Duodenal mucosa (tissue), 2 donors: ENCODE data around the gene PPM1N.

Experiments
- H3K27ac ChIP-seq: one replicate; pipeline ENCODE4 v1.7.0; 2013; ENCODE audit warnings: low read depth, low read length
- H3K27me3 ChIP-seq, 2 donors: one replicate each; pipeline ENCODE4 v1.7.0; 2013; ENCODE audit warnings: low read length in 2 of 2, control low read depth in 1 of 2; ENCODE audit not compliant: insufficient read depth in 2 of 2, control insufficient read depth in 1 of 2
- H3K36me3 ChIP-seq, 2 donors: one replicate each; pipeline ENCODE4 v1.7.0; 2013; ENCODE audit warnings: low read length in 2 of 2, control low read depth in 1 of 2; ENCODE audit not compliant: insufficient read depth in 2 of 2, control insufficient read depth in 1 of 2
- H3K4me1 ChIP-seq, 2 donors: one replicate each; pipeline ENCODE4 v1.7.0; 2013; ENCODE audit warnings: low read length in 2 of 2, control low read depth in 1 of 2; ENCODE audit not compliant: insufficient read depth in 2 of 2, control insufficient read depth in 1 of 2
- H3K4me3 ChIP-seq, 2 donors: one replicate each; pipeline ENCODE4 v1.7.0; 2013; ENCODE audit warnings: low read length in 2 of 2, low read depth in 1 of 2
- H3K9ac ChIP-seq, 2 donors: one replicate each; pipeline ENCODE4 v1.7.0; 2013; ENCODE audit warnings: low read length in 2 of 2, low read depth in 1 of 2
- H3K9me3 ChIP-seq, 2 donors: one replicate each; pipeline ENCODE4 v1.7.0; 2013; ENCODE audit warnings: low read length in 2 of 2, control low read depth in 1 of 2; ENCODE audit not compliant: control insufficient read depth in 1 of 2

PPM1N gene

DNA sequence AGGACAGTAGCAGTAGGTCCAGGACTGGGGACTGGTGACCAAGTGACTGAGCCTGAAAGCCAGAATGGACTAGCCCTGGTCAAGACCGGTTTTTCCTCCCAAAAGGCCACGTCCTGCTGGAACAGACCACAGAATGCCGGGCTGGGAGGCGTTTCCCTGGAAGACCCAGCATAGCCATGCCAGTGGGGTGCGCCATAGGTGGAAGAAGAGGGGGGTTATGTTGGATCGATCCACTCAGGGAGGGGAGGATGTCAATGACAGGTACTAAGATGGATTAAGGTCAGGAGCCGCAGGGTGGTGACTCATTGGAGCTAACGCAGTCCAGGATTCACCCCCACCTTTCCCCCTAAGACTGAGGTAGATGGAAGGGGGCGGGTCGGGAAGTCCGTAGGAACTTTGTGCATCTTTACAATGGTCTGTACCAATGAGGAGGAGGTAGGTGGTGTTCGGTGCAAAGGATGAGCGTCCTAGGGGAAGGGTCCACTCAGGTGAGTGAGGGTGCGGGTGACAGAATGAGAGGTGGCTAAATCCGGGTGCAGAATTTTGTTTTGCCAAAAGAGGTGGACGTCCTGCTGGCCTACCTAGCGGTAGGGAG is 30.0 kb downstream of the PPM1N start:
- Histone ChIP-seq H3K9me3 (no peaks in the 10 kb centered on the region), H3K4me1 (peaks cover 8 to 22% of the 10 kb centered on the region in 2 donors), H3K9ac (peak overlapping the region in 1 of 2 donors; percentile 18), H3K27ac (no peak overlapping the region), H3K27me3 (peaks cover 0 to 3% of the 10 kb centered on the region in 2 donors), H3K4me3 (peak overlapping the region; percentile 53 to 66), H3K36me3 (peaks cover 10 to 23% of the 10 kb centered on the region in 2 donors)

DNA sequence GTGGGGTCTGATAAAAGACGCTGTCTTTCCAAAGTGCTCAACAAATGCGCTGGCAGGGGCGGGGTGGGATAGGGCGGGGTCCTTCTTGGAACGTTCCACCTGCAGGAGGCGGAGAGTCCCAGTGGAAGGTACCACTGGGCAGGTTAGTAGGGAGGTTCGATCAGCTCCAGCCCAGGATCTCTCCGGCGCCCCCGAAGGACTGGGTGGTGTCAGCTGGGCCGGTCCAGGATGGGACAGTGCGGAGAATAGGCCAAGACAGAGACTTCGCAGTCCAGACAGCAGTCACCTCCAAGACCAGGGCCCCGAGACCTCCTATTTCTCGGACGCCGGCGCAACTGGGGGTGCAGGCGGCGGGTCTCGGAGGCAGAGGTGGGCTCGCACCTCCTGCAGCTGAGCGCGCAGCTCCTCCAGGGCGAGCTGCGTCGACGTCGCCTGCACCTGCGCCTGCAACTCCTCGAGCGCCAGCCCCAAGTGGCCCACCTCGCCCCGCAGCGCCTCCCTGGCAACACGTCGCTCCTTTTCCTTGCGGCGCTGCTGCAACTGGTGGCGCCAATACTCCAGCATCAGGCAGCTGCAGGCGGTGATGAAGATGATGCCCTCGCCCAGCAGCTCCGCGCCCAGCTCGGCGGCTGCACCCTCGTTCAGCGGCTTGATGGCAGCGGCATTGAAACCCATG is 30.6 kb downstream of the PPM1N start:
- no peaks in the 10 kb centered on the region for H3K9me3 ChIP-seq
- no peak overlapping the region for H3K27ac ChIP-seq
- peaks cover 10 to 19% of the 10 kb centered on the region in 2 donors for H3K36me3 ChIP-seq
- H3K4me1 ChIP-seq = peaks cover 8 to 18% of the 10 kb centered on the region in 2 donors
- peaks cover 0 to 3% of the 10 kb centered on the region in 2 donors for H3K27me3 ChIP-seq
- H3K4me3 ChIP-seq = peak overlapping the region; percentile 53 to 66
- peak overlapping the region in 1 of 2 donors; percentile 57 for H3K9ac ChIP-seq

DNA sequence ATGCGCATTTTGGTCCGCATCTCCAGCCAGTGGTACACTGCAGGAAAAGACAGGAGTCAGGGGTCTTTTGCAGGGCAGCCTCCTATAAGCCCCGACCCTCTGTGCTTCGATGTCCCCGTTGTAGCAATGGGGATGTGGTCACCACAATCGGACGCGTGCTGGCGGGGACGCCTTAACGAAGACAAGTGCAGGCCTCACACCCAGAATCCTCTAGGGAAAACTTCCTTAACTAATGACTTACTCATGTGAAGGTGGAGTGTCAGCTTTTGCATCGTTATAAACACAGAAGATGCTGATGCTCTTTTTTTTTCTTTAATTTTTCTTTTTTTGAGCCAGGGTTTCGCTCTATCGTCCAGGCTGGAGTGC is 31.2 kb downstream of the PPM1N start:
- no peak overlapping the region for H3K27ac ChIP-seq

DNA sequence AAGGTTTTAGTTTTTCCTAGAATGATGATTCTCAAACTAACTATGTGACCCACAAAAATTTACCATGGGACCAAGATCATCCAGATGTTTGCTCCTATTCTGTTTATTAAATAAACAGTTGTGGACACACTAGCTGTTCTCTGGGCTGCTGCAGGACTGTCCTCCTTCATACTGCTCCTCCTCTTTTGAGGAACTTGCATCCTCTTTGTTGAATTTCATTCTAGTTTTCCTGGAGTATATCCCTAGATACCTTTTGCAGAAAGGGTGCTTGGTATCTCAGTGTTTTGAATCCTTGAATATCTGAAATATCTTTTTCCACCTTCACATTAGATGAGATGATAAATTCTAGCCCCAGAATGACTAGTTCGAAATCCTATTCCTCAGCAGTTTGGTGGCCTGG is 33.1 kb downstream of the PPM1N start:
- no peak overlapping the region for H3K27ac ChIP-seq
- no peaks in the 10 kb centered on the region for H3K36me3 ChIP-seq
- peaks cover 0 to 3% of the 10 kb centered on the region in 2 donors for H3K27me3 ChIP-seq
- no peak overlapping the region for H3K4me3 ChIP-seq
- H3K9ac ChIP-seq = no peak overlapping the region
- H3K4me1 ChIP-seq = peaks cover 8 to 18% of the 10 kb centered on the region in 2 donors
- no peaks in the 10 kb centered on the region for H3K9me3 ChIP-seq

More for the DNA sequence above, 31.2 kb downstream of the PPM1N start:
- H3K9ac ChIP-seq = no peak overlapping the region
- H3K27me3 ChIP-seq = peaks cover 0 to 3% of the 10 kb centered on the region in 2 donors
- no peaks in the 10 kb centered on the region for H3K9me3 ChIP-seq
- peaks cover 10 to 18% of the 10 kb centered on the region in 2 donors for H3K36me3 ChIP-seq
- peaks cover 8 to 18% of the 10 kb centered on the region in 2 donors for H3K4me1 ChIP-seq
- peak overlapping the region; percentile 53 to 66 for H3K4me3 ChIP-seq

DNA sequence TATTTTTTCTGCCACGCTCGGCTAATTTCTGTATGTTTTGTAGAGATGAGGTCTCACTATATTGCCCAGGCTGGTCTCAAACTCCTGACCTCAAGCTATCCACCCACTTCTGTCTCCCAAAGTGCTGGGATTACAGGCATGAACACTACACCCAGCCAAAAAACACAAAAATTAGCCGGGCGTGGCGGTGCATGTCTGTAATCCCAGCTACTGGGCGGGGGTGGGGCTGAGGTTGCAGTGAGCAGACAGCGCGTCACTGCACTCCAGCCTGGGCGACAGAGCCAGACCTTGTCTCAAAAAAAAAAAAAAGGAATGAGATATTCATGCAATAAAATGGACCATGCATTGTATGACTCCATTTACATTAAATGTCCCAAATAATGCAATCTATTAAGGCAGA is 41.2 kb downstream of the PPM1N start:
- Histone ChIP-seq H3K36me3 (no peaks in the 10 kb centered on the region), H3K4me1 (no peaks in the 10 kb centered on the region)

DNA sequence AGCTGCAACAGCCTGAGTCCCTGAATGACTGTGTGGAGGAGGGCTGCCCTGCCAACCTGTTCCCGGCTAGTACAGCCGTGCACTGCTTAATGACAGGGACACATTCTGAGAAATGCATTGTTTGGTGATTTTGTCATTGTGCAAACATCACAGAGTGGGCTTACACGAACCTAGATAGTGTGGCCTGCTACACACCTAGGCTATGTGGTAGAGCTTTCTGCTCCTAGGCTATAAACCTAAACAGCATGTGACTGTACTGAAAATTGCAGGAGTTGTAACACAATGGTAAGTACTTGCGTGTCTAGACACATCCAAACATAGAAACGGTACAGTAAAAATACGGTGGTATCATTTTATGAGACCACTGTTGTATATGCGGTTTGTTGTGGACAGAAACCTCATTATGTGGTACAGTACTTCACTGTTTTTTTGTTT is 44.0 kb downstream of the PPM1N start:
- Histone ChIP-seq H3K4me1 (no peaks in the 10 kb centered on the region), H3K4me3 (no peak overlapping the region), H3K9ac (no peak overlapping the region), H3K9me3 (no peaks in the 10 kb centered on the region), H3K27me3 (no peaks in the 10 kb centered on the region), H3K27ac (no peak overlapping the region), H3K36me3 (no peaks in the 10 kb centered on the region)

More for the DNA sequence above, 41.2 kb downstream of the PPM1N start:
- no peaks in the 10 kb centered on the region for H3K27me3 ChIP-seq
- H3K27ac ChIP-seq = no peak overlapping the region
- no peak overlapping the region for H3K4me3 ChIP-seq
- H3K9me3 ChIP-seq = no peaks in the 10 kb centered on the region
- H3K9ac ChIP-seq = no peak overlapping the region

DNA sequence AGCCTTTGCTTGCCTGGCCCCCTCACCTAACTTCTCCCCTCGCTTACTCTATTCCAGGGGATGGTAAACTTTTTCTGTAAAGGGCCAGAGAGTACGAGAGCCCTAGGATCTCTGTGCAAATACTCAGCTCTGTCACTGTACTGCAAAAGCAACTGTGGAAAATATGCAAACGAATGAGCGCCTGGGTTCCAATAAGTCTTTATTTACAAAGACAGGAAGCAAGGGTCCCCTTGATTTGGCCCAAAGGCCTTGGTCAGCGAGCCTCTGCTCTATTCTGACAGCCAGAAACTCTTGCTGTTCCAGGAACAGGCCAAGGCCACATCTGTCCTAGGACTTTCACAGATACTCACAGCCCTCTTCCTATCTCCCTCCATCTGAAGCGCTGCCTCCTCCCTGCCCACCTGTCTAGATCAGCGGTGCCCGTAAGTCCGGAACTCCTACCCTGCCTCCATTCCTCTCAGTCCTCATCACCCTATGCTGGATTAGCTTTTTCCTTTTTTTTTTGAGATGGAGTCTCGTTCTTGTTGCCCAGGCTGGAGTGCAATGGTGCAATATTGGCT is 49.0 kb downstream of the PPM1N start:
- H3K27ac ChIP-seq = no peak overlapping the region

DNA sequence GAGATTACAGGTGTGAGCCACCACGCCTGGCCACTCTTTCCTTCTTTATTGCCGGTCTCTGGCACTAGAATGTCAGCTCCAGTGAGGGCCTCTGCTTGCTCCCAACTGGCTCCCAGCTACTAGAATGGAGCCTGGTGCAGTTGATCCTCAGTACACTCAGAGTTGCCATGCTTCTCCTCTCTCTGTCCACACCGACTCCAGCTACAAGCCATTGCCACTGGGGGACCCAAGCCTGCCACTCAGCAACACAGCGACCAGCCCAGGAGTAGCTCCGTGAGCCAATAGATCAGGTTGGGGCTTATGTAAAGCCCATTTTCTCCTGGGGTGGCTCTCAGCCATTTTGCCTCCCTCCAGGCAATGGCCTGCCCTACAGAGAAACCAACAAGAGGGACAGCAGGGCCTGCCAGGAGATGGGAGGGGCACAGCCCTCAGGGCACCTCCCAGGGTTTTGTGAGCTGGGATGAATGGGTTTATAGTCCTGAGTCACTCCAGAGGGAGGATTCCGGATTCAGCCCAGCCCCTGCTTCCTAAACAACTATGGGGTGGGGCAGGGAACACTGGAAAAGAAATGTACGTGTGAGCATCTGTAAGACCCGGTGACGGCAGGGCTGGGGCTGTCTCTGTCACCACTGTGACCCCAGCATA is 49.8 kb downstream of the PPM1N start:
- Histone ChIP-seq H3K27me3 (no peaks in the 10 kb centered on the region), H3K9me3 (no peaks in the 10 kb centered on the region), H3K36me3 (peaks cover 0 to 3% of the 10 kb centered on the region in 2 donors), H3K4me3 (no peak overlapping the region), H3K27ac (no peak overlapping the region), H3K4me1 (peaks cover 0 to under 1% of the 10 kb centered on the region in 2 donors), H3K9ac (no peak overlapping the region)

More for the DNA sequence above, 49.0 kb downstream of the PPM1N start:
- Histone ChIP-seq H3K4me1 (no peaks in the 10 kb centered on the region), H3K9ac (no peak overlapping the region), H3K4me3 (no peak overlapping the region), H3K9me3 (no peaks in the 10 kb centered on the region), H3K36me3 (no peaks in the 10 kb centered on the region), H3K27me3 (no peaks in the 10 kb centered on the region)
